Suprapubic skin (tissue), 4 donors: ENCODE results near the gene HDAC7.

Experiments
- EP300 ChIP-seq: sonication (generic); formaldehyde crosslinking; IDR thresholded peaks from one replicate; pipeline ENCODE4 v1.6.1; 2017; ENCODE audit warnings: antibody characterized with exemption
- POLR2A ChIP-seq, 2 donors: fragments of 450-650 bp; IDR thresholded peaks; one replicate each; pipeline ENCODE4 v1.6.1; 2017; ENCODE audit warnings: antibody characterized with exemption in 2 of 2, mild to moderate bottlenecking in 2 of 2, moderate library complexity in 2 of 2
- POLR2AphosphoS5 ChIP-seq, 3 donors: sonication (generic); formaldehyde crosslinking; IDR thresholded peaks; one replicate each; pipeline ENCODE4 v1.6.1; 2017; ENCODE audit warnings: antibody characterized with exemption in 3 of 3
- TF ChIP-seq, protein P1 (sequence below), 2 donors: fragments of 200-600 bp in 1 of 2; fragments of 450-650 bp in 1 of 2; sonication (generic) in 1 of 2; IDR thresholded peaks; one replicate each; pipeline ENCODE4 v1.5.1; 2016 to 2019; ENCODE audit warnings: antibody characterized with exemption in 2 of 2, mild to moderate bottlenecking in 1 of 2, moderate library complexity in 1 of 2

DNA sequence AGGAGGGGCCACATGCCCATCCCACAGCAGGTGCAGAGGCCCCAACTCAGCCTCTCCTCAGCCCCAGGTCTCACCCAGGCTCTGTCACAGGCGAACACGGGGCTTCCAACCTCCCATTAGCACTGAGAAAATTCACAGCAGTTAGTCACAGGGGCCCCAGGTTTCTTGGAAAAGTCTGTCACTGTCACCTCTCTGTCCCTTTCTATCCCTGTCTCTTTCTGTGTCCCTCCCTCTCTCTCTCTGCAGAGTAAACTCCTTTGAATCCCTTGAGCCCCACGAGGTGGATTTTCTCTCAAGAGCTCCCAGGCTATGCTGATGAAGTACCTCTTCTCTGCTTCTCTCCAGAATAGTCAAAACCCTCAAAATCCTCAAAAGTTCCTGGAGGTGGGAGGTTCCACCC is 80.4 kb downstream of the HDAC7 start:
- TF ChIP-seq, protein P1, sequence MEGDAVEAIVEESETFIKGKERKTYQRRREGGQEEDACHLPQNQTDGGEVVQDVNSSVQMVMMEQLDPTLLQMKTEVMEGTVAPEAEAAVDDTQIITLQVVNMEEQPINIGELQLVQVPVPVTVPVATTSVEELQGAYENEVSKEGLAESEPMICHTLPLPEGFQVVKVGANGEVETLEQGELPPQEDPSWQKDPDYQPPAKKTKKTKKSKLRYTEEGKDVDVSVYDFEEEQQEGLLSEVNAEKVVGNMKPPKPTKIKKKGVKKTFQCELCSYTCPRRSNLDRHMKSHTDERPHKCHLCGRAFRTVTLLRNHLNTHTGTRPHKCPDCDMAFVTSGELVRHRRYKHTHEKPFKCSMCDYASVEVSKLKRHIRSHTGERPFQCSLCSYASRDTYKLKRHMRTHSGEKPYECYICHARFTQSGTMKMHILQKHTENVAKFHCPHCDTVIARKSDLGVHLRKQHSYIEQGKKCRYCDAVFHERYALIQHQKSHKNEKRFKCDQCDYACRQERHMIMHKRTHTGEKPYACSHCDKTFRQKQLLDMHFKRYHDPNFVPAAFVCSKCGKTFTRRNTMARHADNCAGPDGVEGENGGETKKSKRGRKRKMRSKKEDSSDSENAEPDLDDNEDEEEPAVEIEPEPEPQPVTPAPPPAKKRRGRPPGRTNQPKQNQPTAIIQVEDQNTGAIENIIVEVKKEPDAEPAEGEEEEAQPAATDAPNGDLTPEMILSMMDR (IDR thresholded peaks at IDR 0.05): no peak
- TF ChIP-seq POLR2AphosphoS5 (IDR thresholded peaks at IDR 0.05): no peak
- TF ChIP-seq POLR2A (IDR thresholded peaks at IDR 0.05): no peak
- TF ChIP-seq EP300: no peak
